Thymus (tissue), 11 donors: Measurements from ENCODE around the gene MAST2. TPM values are rescaled to one million over a fixed set of nuclear protein-coding genes. Genes with fewer than 3 reads are reported as not detected.

Source experiments
- DNase-seq, 9 donors: peaks; one replicate each; pipeline ENCODE4 v3.0.0-alpha.2; 2013; ENCODE audit warnings: low spot score in 9 of 9, low read depth in 6 of 9, missing footprints in 1 of 9
- H3K27ac ChIP-seq, 2 donors: one replicate each; pipeline ENCODE4 v1.5.1; 2013; ENCODE audit warnings: control low read depth in 1 of 2, low read depth in 1 of 2, low read length in 1 of 2, mild to moderate bottlenecking in 1 of 2, moderate library complexity in 1 of 2
- H3K27me3 ChIP-seq, 2 donors: one replicate each; pipeline ENCODE4 v1.5.1; 2013; ENCODE audit warnings: low read length in 1 of 2; ENCODE audit not compliant: control insufficient read depth in 2 of 2, insufficient read depth in 1 of 2
- H3K36me3 ChIP-seq, 2 donors: one replicate each; pipeline ENCODE4 v1.5.1; 2013; ENCODE audit warnings: low read length in 1 of 2, mild to moderate bottlenecking in 1 of 2, moderate library complexity in 1 of 2; ENCODE audit not compliant: control insufficient read depth in 2 of 2, insufficient read depth in 2 of 2
- H3K4me1 ChIP-seq, 2 donors: one replicate each; pipeline ENCODE4 v1.5.1; 2013; ENCODE audit warnings: low read length in 2 of 2; ENCODE audit not compliant: control insufficient read depth in 2 of 2, insufficient read depth in 2 of 2
- H3K4me3 ChIP-seq, 2 donors: one replicate each; pipeline ENCODE4 v1.5.1; 2013; ENCODE audit warnings: low read length in 2 of 2, control low read depth in 1 of 2, mild to moderate bottlenecking in 1 of 2
- H3K9me3 ChIP-seq, 2 donors: one replicate each; pipeline ENCODE4 v1.5.1; 2013; ENCODE audit warnings: low read length in 1 of 2, mild to moderate bottlenecking in 1 of 2; ENCODE audit not compliant: control insufficient read depth in 2 of 2, insufficient read depth in 1 of 2
- WGBS: extraction: QIAGEN DNeasy Blood & Tissue Kit; methylation state at CpG from one replicate; pipeline ENCODE4 v1.1.7; 2013; 5-methylcytosine and 5-hydroxymethylcytosine counted together
- polyA plus RNA-seq: library from polyadenylated mRNA; stranded (reverse); fragments of 200-250 nt; gene quantifications from one replicate; pipeline ENCODE4 v1.2.3, GENCODE V29; 2013
- total RNA-seq: library from RNA; stranded (reverse); fragments of 120-200 nt; gene quantifications from one replicate; pipeline ENCODE4 v1.2.4, GENCODE V29; 2013
- donor health status: healthy.

MAST2 gene
- total and polyA plus RNA-seq, 2 donors, result 3.4 to 8.8 TPM

DNA sequence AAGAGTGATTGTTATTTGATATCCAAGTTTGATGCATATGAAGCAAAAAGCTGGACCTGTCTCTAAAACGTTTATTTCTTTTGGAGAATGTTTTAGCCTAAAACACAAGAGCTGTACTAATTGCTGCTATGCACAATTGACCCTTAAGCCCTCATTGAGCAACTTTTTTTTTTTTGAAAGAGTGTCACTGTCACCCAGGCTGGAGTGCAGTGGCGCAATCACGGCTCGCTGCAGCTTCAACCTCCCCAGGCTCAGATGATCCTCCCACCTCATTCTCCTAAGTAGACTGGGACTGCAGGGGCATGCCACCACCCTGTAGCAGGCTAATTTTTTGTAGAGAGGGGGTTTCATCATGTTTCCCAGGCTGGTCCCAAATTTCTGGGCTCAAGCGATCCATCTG is 199.9 kb downstream of the MAST2 start:
- peaks cover 0 to 2% of the 10 kb centered on the region in 2 donors for H3K36me3 ChIP-seq
- no peaks in the 10 kb centered on the region for H3K4me1 ChIP-seq
- 94% methylated on average over 5 of the region's 5 CpGs for WGBS
- no peak overlapping the region for H3K4me3 ChIP-seq
- no peak for DNase-seq
- no peaks in the 10 kb centered on the region for H3K27me3 ChIP-seq
- no peaks in the 10 kb centered on the region for H3K9me3 ChIP-seq
- no peak overlapping the region for H3K27ac ChIP-seq

DNA sequence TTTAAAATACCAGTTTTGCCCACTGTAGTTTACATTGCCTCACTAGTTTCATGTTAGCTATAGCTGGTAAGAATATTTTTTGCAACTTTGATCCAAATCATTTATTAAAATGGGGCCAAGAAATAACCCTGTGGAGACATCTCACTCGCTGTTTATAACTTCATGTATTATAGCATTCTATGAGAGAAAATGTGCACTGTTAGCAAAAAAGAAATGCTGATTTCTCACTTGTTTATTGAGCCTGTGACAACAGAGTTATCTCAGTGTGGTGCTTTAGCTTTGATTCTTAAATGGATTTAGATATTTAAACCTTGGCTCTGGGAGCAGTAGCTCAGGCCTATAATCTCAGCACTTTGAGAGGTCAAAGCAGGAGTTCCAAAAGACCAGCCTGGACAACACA is 201.1 kb downstream of the MAST2 start:
- Histone ChIP-seq H3K9me3 (no peaks in the 10 kb centered on the region), H3K4me1 (no peaks in the 10 kb centered on the region), H3K27me3 (no peaks in the 10 kb centered on the region), H3K36me3 (peaks cover 2 to 6% of the 10 kb centered on the region in 2 donors), H3K4me3 (no peak overlapping the region), H3K27ac (no peak overlapping the region)
- DNase-seq, result no peak
- 99% methylated on average over 1 of the region's 1 CpG for WGBS

DNA sequence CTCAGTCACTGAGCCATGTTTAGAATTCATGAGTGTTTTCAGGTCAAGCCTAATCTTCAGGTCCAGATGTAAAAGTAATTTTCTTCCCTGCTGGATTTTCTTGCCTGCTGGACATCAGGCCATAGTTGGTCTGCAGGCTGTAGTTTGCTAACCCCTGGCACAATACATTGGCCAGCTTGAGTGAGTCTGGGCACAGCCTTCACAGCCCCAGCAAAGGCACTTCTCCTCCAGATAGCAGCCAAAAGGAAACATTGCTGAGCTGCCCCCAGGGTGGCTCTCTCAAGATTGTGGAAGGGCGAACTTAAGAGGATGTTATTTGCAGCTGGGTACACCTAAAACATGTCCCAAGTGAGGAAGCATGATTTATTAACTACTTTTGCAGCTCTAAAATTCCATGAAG is 202.2 kb downstream of the MAST2 start:
- Histone ChIP-seq H3K4me3 (no peak overlapping the region), H3K27ac (no peak overlapping the region), H3K9me3 (no peaks in the 10 kb centered on the region), H3K36me3 (peaks cover 2 to 6% of the 10 kb centered on the region in 2 donors), H3K4me1 (no peaks in the 10 kb centered on the region), H3K27me3 (no peaks in the 10 kb centered on the region)
- 94% methylated on average over 1 of the region's 1 CpG for WGBS
- no peak for DNase-seq

DNA sequence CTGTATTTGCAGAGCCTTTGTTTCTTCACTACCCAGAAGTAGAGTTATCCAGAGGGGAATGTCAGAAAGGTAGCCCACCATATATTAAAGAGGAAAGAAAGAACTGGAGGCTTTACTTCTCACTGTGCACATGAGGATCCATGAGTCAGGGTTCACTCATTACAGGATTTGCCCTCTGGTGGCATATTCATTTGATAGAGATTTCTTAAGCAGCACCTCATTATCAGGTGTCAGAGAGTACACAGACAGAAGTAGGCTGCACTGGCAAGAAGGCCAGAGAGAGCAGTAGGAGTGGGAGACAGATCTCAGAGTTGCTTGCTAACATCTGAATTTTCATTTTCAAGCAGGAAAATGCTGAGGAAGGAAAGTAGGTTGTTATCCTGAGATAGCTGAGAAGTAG is 205.2 kb downstream of the MAST2 start:
- Histone ChIP-seq H3K36me3 (peaks cover 2 to 11% of the 10 kb centered on the region in 2 donors), H3K4me3 (no peak overlapping the region), H3K27me3 (no peaks in the 10 kb centered on the region), H3K9me3 (no peaks in the 10 kb centered on the region), H3K27ac (no peak overlapping the region), H3K4me1 (no peaks in the 10 kb centered on the region)
- DNase-seq, result no peak

DNA sequence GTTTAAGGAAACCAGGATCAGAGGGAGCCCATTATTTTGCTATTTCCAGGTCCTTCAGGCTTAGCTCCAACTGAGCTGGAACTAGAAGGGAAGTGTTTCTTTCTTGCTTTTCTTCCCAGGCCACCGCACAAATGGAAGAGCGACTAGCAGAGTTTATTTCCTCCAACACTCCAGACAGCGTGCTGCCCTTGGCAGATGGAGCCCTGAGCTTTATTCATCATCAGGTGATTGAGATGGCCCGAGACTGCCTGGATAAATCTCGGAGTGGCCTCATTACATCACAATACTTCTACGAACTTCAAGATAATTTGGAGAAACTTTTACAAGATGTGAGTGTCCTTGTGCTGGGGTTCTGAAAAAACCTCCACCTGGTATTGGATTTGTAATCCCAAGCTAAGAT is 207.2 kb downstream of the MAST2 start:
- H3K9me3 ChIP-seq, result no peaks in the 10 kb centered on the region
- peaks cover 2 to 11% of the 10 kb centered on the region in 2 donors for H3K36me3 ChIP-seq
- H3K27me3 ChIP-seq, result no peaks in the 10 kb centered on the region
- no peak overlapping the region for H3K4me3 ChIP-seq
- H3K27ac ChIP-seq, result no peak overlapping the region
- WGBS, result 99% methylated on average over 6 of the region's 6 CpGs
- no peaks in the 10 kb centered on the region for H3K4me1 ChIP-seq
- no peak for DNase-seq

DNA sequence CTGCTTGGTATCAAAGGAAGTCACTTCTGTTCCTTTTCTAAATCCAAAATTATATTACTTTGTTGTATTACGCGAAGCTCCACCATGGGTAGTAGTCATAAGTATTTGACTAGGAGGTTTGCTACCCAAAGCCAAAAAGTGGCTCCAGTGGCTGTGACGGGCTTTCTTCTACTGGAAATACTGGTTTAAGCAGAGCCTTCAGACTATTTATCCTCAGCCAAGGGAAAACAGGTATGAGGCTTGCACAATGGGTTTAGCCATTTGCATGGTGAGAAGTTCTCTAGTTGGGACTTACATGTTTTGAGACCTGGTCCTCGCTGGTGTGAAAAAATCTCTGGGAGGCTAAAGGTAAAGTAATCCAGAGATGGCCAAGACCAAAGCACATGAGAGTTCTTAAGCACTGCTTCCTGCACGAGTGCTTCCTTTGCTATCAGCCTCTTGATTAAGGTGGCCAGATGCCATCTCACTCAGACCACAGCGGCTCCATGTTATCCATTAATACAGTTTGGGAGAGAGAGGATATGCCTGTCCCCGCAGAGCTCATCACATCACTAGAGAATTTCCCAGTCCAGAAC is 207.8 kb downstream of the MAST2 start:
- Histone ChIP-seq H3K4me3 (no peak overlapping the region), H3K9me3 (no peaks in the 10 kb centered on the region), H3K36me3 (peaks cover 2 to 11% of the 10 kb centered on the region in 2 donors), H3K27ac (no peak overlapping the region), H3K27me3 (no peaks in the 10 kb centered on the region), H3K4me1 (no peaks in the 10 kb centered on the region)
- WGBS, result 93% methylated on average over 7 of the region's 7 CpGs
- no peak for DNase-seq

DNA sequence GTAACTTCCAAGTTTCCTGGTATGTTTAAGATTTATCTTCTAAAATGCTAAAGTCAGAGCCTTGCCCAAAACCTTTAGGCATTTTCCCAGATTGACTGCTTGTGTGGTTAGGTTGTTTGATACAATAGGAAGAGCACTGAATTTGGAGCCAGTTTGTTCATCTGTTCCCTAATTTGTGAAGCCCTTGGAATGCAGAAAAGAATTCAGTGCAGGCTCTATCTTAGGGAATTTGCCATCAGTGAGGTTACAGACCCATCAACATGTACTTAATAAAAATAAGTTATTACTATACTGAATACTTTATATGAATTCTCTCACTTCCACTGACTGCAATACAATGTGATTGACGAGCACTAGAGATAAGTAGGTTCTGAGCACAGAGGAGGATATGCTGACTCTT is 208.8 kb downstream of the MAST2 start:
- DNase-seq, result no peak
- peaks cover 2 to 11% of the 10 kb centered on the region in 2 donors for H3K36me3 ChIP-seq
- H3K9me3 ChIP-seq, result no peaks in the 10 kb centered on the region
- 97% methylated on average over 1 of the region's 1 CpG for WGBS
- no peak overlapping the region for H3K27ac ChIP-seq
- no peaks in the 10 kb centered on the region for H3K4me1 ChIP-seq
- no peak overlapping the region for H3K4me3 ChIP-seq
- H3K27me3 ChIP-seq, result no peaks in the 10 kb centered on the region

DNA sequence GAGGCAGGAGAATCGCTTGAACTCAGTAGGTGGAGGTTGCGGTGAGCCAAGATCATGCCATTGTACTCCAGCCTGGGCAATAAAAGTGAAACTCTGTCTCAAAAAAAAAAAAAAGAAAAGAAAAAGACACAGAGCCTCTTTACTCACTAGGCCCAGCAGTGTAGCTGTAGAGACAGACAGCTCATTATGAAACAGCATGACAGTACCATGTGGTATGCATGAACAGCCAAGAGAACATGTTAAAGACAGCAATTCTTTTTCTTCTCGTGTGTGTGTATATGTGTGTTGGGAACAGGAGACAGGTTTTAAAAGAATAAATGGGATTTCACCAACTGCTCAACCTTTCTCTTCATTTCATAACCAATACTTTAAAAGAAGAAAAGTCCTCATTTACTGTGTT is 210.2 kb downstream of the MAST2 start:
- H3K9me3 ChIP-seq, result no peaks in the 10 kb centered on the region
- no peak for DNase-seq
- no peak overlapping the region for H3K4me3 ChIP-seq
- no peaks in the 10 kb centered on the region for H3K27me3 ChIP-seq
- no peak overlapping the region for H3K27ac ChIP-seq
- WGBS, result 99% methylated on average over 3 of the region's 3 CpGs
- H3K4me1 ChIP-seq, result no peaks in the 10 kb centered on the region
- H3K36me3 ChIP-seq, result peaks cover 2 to 6% of the 10 kb centered on the region in 2 donors

DNA sequence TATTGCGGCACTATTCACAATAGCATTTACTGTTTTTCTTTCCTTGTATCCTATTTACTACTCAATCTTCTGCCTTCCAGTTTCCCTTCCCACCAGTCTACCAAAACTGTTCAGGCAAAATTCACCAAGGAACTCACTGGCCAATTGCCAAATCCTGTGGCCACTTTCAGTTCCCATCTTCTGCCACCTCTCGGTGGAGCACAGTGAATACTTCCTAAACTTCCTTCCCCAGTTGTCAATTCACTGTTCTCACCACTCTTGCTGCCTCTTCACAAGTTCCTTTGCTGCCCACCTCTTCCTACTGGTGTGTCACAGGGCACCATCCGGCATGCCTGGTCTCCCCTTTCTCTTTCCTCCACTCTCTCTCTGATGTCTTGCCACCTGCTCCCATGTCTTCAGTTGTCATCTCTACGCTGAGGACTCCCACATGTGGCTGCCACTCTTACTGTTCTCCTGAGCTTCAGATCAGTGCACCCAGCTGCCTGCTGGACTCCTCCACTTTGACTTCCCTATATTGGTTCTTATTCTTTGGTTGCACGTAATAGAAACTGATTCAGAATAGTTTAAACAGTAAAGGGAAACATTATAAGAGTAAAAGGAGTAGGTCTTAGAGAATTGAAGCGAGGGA is 214.6 kb downstream of the MAST2 start:
- Histone ChIP-seq H3K4me1 (no peaks in the 10 kb centered on the region), H3K36me3 (no peaks in the 10 kb centered on the region), H3K27me3 (no peaks in the 10 kb centered on the region), H3K9me3 (no peaks in the 10 kb centered on the region), H3K4me3 (no peak overlapping the region), H3K27ac (no peak overlapping the region)
- DNase-seq, result no peak
- WGBS, result 93% methylated on average over 6 of the region's 6 CpGs
